T-helper 1 cell treated with Interleukin-12 subunit alpha and Interleukin-12 subunit beta and Interleukin-4 antibody, amounts not matched to agents 30 ng/mL and 1 ng/mL, for 36 hours (primary cell): ENCODE data around the gene NINJ2. TPM values are rescaled to one million over a fixed set of nuclear protein-coding genes. Genes with fewer than 3 reads are reported as not detected.
"Not testable (repeated sequence)": the region's sequence is repeated elsewhere in the genome, so short reads cannot be mapped to it uniquely, and the experiment has no call there.

Experiments used
- intact Hi-C: fragments of 100-400 bp; cut with micrococcal nuclease; formaldehyde crosslinking; loops from one replicate; pipeline ENCODE4 v1.15.1; 2024
- total RNA-seq: library from RNA; stranded (reverse); gene quantifications from 2 replicates; pipeline ENCODE4 v1.2.3, GENCODE V29; 2022

NINJ2 gene
- total RNA-seq, 1 donor from 2014 or later: 16.0 TPM

DNA sequence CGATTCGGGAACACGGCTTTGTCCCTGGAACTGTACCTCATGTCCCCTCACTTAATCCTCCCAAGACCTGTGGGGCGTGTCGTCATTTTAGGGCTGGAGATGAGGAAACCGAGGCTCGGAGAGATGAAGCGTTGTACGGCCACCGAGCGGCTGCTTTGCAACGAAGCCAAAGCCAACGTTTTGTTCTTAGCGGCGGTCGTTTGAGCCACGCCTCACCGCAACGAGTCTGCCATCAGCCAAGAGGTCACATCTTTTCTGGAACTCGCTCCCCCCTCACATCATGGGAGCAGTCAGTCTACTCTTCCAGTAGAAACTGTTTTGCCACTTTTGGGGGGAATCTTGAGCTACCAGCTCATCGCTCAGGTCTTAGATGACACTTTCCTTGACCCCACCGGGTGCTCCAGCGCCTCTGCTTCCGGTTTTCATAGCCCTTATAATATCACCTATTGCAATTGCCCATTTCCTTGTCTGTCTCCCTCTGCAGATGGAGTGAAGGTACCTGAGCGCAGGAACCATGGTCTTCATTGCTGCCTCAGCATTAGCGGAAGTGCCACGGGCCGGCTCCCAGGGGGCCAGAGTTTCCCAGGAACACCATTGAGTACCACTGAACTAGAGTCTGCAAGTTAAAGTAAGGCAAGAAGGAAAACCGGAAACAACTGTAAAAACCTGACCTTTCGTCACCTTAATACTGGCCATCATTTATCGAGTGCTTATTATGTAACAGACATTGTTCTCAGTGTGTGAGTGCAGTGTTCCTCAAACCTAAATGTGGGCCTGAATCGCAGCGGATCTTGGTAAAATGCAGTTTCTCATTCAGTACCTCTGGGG, 19.6 kb downstream of the NINJ2 start:
- intact Hi-C loops: loop anchor here (1.0 to 5.0 kb wide), 10 partner anchors 13 to 169 kb away; no protein-coding TSS in a partner anchor

GRCh38 chr12:642633-643474, 20.4 kb downstream of the NINJ2 start:
- intact Hi-C loops: loop anchor here (1.0 to 5.0 kb wide), 12 partner anchors 13 to 306 kb away; partner anchors contain the start of gene RAD52

DNA sequence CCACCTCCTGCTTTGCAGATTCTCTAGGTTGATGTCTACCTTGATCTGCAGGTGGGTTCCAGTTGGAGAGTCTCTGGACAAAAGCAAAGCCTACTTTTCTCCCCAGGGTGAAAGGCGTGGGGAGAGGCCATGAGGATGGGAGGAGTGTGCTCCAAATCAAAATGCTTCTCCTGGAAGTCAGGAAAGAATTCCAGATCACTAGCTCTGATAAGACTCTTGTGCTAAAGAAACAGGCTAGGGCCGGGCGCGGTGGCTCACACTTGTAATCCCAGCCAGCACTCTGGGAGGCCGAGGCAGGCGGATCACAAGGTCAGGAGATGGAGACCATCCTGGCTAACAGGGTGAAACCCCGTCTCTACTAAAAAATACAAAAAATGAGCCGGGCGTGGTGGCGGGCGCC, 21.9 kb downstream of the NINJ2 start:
- intact Hi-C loops: loop anchor here (5.0 kb wide), 1 partner anchor 171 kb away; no protein-coding TSS in a partner anchor

GRCh38 chr12:640773-641172, 22.5 kb downstream of the NINJ2 start:
- intact Hi-C loops: loop anchor here (5.0 kb wide), 1 partner anchor 172 kb away; no protein-coding TSS in a partner anchor

GRCh38 chr12:639988-640387, 23.3 kb downstream of the NINJ2 start:
- intact Hi-C loops: loop anchor here (1.0 to 10.0 kb wide), 3 partner anchors 10 to 955 kb away; partner anchors contain the start of gene FBXL14

DNA sequence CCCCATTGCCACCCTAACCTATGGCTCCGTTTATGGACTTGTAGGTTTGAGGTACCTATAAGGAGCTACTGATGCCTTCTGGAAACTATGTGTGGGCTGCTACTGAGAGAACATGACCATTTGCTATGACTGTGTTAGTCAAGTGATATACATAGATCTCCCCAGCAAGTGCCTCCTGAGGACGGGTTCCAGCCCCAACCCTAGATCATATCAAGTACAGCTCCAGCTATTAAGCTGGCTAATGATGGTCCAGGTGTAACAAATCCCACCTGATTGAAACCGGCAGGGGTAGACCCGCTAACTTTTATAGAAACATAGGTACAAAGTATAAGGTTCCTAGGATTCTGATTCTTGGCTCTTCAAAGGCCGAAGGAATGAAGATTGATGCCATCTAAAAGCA, 23.7 kb downstream of the NINJ2 start:
- intact Hi-C loops: loop anchor here (1.0 to 10.0 kb wide), 2 partner anchors 9 to 955 kb away; partner anchors contain the start of gene FBXL14

GRCh38 chr12:638953-639557, 24.2 kb downstream of the NINJ2 start:
- intact Hi-C loops: loop anchor here (1.0 to 10.0 kb wide), 2 partner anchors 9 to 956 kb away; partner anchors contain the start of gene FBXL14

GRCh38 chr12:636632-637031, 26.6 kb downstream of the NINJ2 start:
- intact Hi-C loops: loop anchor here (10.0 kb wide), 1 partner anchor 958 kb away; the partner anchor contains the start of gene FBXL14

GRCh38 chr12:633731-634130, 29.5 kb downstream of the NINJ2 start:
- intact Hi-C loops: loop anchor here (5.0 to 10.0 kb wide), 2 partner anchors 359 to 961 kb away; partner anchors contain the start of genes ERC1 and FBXL14

- intact Hi-C loops: loop anchor here (5.0 to 10.0 kb wide), 2 partner anchors 360 to 963 kb away; partner anchors contain the start of genes ERC1 and FBXL14
Measured at GRCh38 chr12:632102-632696, 31.0 kb downstream of the NINJ2 start.

GRCh38 chr12:630656-631632, 32.3 kb downstream of the NINJ2 start:
- intact Hi-C loops: loop anchor here (1.0 to 10.0 kb wide), 8 partner anchors 8 to 964 kb away; partner anchors contain the start of genes ERC1, FBXL14 and WNK1

- intact Hi-C loops: not testable (repeated sequence)
Measured at GRCh38 chr12:628742-629078, 34.5 kb downstream of the NINJ2 start.

DNA sequence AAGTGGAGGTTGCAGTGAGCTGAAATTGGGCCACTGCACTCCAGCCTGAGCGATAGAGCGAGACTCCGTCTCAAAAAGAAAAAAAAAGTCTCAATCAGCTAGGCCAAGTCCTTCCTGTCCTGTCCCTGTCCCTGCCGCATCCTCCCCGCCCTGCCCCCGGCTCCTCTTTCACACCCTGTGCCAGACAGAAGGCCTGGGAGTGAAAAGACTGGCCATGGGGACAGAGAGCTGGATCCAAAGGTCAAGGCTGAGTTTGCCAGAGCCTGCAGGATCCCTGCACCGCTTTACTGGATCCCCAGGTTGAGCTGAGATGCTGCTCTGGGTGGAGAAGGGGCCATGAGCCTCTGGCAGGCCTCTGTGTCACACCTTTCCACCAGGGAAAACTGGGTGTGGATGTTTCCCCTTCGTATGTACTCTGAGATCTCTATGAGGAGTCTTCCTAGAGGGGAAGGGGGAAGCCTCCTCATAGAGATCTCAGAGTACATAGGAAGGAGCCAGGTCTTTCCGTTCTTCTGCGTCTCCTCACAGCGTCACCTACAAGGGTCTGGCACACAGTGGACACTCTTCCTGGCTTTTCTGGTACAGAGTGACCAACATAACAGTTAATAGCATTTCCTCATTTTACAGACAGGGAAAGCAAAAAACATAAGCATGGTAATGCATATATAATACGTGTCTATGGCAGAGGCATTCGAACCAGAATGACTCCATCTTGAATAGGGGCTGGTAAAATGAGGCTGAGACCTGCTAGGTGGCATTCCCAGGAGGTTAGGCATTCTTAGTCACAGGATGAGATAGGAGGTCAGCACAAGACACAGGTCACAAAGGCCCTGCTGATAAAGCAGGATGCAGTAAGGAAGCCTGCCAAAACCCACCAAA, 35.1 kb downstream of the NINJ2 start:
- intact Hi-C loops: no loop called here

GRCh38 chr12:627285-627684, 36.0 kb downstream of the NINJ2 start:
- intact Hi-C loops: no loop called here

- intact Hi-C loops: no loop called here
Measured at GRCh38 chr12:625998-626397, 37.2 kb downstream of the NINJ2 start.

DNA sequence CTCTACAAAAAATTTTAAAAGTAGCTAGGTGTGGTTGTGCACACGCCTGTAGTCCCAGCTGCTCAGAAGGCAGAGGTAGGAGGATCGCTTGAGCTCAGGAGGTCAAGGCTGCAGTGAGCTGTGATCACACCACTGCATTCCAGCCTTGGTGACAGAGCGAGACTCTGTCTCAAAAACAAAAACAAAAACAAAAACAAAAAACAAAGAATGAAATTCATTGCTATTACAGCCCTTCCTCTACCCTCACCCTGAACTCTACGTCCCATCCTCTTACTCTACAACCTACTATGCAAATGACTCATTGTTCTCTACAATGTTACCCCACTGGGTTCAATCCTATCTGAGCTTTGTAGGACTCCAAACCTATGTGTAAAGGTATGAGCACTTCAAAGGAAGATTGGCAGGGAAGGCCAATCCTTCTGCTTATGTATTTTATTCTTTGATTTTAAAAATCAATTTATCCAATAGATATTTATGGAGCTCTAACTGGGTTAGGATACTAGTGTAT, 39.3 kb downstream of the NINJ2 start:
- intact Hi-C loops: loop anchor here (2.0 kb wide), 1 partner anchor 51 kb away; no protein-coding TSS in a partner anchor

GRCh38 chr12:623172-623864, 39.9 kb downstream of the NINJ2 start:
- intact Hi-C loops: loop anchor here (2.0 kb wide), 1 partner anchor 51 kb away; no protein-coding TSS in a partner anchor
